HG03432 (cell line): ENCODE measurements around the gene ZNF662.

ENCODE experiments used
- ATAC-seq: cut with Tn5 transposase; IDR thresholded peaks from one replicate; pipeline ENCODE4 v1.9.1; 2021; ENCODE audit warnings: mild to moderate bottlenecking, moderate library complexity; ENCODE audit not compliant: unreplicated experiment

ZNF662 gene

DNA sequence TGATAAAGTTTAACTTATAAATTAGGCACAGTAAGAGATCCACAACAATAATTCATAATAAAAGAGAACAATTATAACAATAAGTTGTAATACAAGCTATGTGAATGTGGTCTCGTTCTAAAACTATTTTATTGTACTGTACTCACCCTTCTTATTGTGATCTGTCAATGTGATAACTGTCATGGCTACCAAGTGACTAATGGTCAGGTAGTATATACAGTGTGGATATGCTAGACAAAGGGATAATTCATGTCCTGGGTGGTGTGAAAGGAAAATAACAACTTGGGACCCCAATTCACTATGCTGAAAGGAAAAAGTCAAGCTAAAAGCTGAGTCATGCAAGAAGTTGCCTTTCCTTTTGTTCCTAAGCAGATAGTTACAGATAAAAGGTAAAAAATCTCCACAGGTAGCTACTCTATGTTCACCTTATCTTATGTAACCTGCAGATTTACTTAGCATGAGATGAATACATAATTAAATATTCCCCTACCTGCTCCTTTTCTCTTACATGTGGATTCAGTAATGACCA is 19.6 kb upstream of the ZNF662 start:
- no peak for ATAC-seq

DNA sequence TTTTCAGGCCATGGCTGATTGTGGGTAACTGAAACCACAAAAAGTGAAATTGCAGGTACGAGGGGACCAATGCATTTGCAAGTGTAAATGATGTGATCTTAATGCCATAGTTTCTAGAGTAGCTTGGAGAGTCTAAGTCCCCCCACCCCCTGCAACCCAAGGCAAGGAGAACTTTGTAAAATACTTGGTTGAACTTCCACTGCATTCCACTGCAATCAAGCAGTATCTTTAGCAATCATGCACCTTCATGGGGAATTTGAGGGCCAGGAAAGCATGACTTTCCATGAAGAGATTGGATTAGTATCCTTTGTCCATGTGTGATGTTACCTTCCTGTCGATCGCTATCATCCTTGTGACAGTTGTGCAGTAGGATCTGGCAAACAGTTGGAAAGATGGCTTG is 18.9 kb upstream of the ZNF662 start:
- ATAC-seq, result no peak

DNA sequence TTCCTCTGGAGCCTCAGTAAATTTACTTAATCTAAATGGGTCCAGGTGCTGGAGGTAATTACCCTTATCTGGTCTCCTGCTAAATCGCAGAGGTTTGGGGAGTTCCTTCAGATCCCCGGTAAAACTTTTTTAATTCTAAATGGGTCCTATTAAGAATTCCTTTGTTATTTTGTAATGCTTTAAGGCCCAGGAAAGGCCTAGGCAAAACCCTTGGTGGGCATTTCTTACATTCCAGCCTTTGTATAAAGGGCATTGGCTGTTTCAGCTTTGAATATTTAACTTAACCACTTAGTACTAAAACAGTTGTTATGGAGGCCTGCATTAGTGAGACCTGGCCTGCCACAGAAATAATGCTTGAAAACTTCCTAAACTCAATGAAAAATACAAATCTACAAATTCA is 14.9 kb upstream of the ZNF662 start:
- no peak for ATAC-seq

DNA sequence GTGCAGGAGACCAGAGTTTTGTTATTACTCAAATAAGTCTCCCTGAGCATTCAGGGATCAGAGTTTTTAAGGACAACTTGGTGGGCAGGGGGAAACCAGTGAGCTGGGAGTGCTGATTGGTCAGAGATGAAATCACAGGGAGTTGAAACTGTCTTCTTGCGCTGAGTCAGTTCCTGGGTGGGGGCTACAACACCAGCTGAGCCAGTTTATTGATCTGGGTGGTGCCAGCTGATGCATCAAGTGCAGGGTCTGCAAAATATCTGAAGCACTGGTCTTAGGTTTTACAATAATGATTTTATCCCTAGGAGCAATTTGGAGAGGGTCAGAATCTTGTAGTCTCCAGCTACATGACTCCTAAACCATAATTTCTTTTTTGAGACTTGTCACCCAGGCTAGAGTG is 13.8 kb upstream of the ZNF662 start:
- ATAC-seq, result no peak

DNA sequence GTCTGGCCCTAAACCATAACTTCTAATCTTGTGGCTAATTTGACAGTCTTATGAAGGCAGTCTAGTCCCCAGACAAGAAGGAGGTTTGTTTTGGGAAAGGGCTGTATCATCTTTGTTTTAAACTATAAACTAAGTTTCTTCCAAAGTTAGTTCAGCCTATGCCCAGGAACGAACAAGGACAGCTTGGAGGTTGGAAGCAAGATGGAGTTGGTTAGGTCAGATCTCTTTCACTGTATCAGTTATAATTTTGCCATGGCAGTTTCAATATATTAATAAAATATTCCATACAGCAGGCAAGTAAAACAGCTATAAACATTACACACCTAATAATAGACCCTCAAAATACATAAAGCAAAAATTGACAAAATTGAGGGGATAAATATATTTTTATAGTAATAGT is 13.1 kb upstream of the ZNF662 start:
- ATAC-seq, result no peak

DNA sequence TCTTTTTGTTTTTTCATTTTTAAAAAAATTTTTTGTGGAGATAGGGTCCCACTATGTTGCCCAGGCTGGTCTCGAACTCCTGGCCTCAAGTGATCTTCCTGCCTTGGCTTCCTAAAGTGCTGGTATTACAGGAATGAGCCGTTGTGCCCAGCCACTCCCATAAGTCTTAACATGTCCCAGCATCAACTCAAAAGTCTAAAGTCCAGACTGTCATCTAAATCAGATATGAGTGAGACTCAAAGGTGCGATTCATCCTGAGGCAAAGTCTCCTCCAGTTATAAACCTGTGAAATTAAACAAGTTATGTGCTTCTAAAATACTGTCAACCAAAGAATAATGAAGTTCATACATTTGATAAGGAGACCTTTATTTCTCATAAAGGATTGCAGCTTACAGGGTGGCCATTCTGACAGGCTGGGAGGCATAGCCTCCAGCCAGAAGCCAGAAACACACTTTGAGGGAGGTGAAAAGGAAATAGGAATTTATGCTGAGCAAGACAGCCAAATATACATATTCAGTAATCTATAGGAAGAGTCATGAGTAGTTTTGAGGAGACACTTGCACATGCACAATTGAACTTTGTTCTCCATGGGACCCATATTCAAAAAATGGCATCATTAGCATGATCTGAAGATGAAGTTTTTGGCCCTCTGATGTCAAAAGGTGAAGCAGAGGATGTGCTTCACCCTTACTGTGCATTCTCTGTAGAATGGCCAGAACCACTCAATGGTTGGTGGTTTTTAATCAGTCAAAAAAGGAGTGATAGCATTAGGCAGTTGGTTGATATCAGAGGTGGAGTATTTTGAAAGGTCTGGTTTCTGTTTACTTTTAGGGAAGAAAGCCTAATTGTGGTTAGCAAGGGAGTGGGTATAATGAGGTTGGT is 11.0 kb upstream of the ZNF662 start:
- no peak for ATAC-seq

DNA sequence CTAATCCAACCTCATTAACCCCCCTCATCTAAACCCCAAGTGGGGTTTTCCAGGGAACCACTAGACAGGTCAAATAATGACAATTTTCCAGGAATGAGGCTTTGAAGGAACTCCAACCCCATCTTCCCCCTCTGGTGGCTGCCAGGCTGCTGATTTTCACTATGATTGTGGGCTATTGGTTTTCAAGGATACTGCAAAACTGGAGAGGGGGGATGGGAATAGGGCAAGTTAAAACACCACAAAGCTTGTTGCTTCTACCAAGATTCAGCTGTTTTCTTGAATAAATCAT is 10.4 kb upstream of the ZNF662 start:
- ATAC-seq, result no peak

DNA sequence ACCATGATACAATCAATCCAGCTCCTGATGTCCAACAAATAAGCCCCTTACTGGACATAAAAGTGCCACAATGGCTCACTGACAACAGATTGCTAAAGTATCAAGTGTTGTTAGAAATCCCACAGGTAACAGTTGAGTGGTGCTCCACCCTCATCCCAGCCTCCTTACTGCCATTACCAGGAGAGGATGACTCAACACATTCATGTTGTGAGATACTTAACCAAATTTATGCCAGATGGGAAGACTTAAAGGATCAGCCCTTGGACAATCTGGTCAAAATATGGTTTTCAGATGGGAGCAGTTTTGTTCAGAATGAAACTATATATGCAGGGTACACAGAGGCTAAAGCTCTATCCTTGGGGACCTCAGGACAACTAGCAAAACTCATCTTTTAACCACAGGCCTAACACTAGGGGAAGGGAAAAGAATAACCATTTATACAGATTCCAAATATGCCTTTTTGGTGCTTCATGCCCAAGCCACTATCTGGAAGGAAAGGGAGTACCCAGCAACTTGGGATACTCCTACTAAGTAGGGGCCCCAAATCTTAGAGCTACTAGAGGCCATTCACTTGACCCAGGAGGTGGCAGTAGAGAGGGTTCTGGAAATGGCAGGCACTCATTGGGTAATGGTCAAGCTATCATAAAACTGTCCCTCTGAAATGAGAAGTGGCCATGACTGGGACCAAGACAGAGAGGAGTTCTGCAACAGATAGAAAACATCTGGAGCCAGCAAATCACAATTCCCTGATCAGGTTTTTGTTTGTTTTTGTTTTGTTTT is 6.9 kb upstream of the ZNF662 start:
- ATAC-seq, result no peak

DNA sequence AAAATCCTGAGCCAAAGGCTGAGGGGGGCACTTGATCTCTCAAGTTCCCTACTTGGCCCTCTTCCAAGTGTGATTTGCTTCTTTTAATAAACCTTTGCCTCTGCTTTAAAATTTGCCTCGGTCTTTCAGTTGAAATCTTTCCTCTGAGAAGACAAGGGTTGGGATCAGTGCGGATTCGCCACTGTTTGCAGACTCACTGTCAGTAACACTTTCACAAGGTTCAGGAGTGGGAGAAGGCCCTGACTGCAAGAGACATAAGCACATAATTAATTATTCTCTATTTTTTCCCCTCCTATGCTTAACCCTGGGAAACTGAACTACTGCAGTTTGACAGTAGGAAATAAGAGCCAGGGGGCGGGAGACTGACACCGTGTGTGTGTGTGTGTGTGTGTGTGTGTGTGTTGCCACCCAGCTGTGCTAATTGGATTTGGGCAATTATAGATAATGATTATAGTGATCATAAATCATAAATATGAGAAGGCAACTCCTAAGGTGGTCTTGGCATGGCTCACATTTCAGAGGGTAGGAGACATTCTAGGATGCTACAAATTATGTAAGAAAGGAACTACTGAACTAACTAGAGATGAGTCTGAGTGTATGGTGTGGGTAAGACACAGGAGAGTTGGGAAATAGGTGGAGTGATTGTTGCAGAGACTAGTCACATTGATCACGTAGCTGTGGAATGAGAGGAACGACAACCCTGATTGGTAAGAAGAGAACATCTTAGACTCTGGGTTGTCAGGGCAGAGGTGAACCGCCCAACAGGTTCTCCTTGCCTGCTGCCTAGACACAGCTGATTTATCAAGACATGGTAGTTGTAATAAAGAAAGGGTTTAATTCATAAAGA is 5.5 kb upstream of the ZNF662 start:
- no peak for ATAC-seq

DNA sequence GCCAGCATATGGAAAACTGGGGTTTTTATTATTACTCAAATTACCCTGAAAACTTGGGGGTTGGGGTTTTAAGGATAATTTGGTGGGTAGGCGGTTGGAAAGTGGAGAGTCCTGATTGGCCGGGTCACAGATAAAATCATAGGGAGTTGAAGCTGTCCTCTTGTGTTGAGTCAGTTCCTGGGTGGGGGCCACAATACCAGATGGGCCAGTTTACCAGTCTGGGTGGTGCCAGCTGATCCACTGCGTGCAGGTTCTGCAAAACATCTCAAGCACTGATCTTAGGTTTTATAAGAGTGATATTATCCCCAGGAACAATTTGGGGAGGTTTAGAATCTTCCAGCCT is 4.9 kb upstream of the ZNF662 start:
- no peak for ATAC-seq

DNA sequence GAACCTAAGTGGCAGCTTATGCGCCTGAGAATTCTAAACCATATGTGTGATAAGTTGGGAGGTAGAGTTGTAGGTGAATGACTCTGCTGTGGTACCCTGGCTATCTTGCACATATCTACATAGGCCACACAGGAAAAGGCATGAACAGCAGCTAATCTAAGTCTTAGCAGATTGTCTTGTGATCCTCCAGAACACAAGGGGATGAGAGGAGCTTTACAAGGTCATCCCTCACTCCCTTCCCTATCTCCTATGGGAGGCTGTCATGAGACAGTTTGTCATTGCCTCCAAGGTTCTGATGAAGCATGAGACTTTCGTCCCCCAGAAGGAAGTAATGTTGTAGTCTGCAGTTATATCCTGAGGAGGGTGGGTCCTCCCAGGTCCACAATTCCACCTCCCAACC is 3.7 kb upstream of the ZNF662 start:
- no peak for ATAC-seq

DNA sequence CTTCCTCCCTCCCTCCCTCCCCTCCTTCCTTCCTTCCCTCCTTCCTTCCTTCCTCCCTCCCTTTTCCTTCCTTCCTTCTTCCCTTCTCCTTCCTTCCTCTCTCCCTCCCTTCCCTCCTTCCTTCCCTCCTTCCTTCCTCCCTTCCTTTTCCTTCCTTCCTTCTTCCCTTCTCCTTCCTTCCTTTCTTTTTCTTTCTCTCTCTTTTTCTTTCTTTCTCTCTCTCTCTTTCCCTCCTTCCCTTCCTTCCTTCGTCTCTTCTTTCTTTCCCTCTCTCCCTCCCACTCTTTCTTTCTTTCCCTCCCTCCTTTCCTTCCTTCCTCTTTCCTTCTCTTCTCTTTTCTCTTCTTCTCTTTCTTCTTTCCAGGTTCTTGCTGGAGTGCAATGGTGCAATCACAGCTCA is 1.9 kb upstream of the ZNF662 start:
- no peak for ATAC-seq

DNA sequence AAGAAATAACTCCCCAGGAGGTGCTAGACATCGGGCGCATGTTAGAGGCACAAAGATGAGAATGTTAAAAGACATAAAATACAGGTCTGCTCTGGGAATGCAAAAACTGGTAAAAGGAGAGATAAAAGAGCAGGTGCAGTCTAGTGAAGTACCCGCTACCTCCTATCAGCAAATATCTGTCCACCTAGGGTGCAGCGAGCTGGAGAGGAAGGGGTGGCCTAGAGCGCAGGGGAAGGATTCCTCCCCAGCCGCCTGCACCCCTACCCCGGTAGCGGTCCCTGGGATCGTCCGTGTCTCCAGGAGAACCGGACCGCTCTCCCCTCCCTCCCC is 237 bp upstream of the ZNF662 start:
- ATAC-seq, result no peak

DNA sequence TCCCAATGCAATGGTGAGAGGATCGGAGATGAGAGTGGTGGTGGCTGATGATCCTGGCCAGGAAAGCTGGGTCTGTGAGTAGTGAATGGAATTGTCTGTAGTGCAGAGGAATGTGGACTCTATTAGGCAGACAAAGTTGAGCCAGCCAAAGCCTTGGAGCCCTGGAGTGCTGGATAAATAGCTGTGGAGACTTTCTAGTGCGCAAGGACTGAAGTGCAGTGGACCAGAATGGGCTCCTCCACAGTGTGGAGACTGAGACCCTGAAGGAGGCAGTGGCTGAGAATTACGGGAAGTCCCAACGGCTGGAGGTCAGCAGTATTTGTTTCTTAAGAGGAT is 874 bp downstream of the ZNF662 start:
- ATAC-seq, result no peak

DNA sequence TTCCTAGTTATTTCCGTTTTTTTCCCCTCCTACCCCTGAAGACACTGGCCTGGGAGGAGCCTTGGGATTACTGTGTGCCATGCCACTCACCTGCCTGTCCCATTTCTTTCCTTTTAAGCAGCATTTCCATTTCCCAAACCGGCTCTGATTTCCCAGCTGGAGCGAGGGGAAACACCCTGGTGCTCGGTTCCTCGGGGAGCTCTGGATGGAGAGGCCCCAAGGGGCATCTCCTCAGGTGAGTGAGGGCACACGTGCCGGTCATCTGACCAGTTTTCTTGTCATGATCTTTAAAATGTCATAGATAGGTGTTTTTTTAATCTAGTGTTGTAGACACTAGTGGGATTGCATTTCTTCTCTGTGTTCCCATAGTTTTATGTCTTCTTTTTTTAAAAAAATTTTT is 2.7 kb downstream of the ZNF662 start:
- no peak for ATAC-seq

DNA sequence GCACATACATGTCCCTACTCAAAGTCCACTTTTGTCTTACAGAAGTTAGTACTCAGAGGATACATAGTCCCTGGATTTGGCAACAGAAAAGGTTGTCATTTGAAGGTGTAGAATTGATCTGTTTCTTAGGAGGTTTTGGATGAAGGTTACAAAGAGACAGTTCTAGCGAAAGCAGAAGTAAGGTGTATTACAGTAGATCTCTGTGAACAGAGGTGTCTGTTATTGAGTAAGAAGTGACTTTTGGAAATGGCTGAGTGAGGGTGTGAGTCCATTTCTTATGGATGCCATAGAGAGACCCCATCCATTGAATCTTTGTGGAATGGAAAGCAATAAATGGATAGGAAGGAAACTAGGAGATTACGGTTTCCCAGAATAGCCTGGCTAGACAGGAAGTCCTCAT is 5.6 kb downstream of the ZNF662 start:
- no peak for ATAC-seq

DNA sequence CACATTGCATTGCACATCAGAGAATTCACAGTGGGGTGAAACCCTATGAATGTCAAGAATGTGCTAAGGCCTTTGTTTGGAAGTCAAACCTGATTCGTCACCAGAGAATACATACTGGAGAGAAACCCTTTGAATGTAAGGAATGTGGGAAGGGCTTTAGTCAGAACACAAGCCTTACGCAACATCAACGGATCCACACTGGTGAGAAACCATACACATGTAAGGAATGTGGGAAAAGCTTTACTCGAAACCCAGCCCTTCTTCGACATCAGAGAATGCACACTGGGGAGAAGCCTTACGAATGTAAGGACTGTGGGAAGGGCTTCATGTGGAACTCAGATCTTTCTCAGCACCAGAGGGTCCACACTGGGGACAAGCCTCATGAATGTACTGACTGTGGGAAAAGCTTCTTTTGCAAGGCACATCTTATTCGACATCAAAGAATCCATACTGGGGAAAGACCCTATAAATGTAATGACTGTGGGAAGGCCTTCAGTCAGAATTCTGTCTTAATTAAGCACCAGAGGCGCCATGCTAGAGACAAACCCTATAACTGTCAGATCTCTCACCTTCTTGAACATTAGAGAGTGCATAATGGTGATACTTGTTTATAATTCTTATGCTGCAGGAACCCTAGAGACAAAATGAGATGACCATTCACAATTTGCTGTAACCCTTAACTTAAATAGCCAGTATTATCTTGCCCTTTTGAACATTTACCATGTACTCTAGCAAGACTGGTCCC is 9.0 kb downstream of the ZNF662 start:
- ATAC-seq, result no peak

DNA sequence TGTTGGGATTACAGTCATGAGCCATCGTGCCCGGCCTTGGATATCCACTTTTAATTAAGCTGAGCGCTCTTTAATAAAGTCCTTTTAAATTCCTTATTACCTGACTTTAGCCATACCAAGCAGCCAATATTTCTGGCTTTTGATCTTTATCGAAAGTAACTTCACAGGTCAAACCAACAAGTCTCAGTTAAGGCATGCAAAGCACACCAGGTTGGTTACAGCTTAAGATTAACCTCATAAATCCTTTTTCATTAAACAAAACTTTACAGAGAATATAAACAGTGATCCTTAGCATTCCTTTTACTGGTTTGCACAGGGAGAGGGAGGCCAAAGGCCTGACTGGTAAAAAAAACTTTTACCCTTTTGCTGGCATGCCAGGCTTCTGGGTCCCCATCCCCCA is 17.7 kb downstream of the ZNF662 start:
- ATAC-seq, result no peak

DNA sequence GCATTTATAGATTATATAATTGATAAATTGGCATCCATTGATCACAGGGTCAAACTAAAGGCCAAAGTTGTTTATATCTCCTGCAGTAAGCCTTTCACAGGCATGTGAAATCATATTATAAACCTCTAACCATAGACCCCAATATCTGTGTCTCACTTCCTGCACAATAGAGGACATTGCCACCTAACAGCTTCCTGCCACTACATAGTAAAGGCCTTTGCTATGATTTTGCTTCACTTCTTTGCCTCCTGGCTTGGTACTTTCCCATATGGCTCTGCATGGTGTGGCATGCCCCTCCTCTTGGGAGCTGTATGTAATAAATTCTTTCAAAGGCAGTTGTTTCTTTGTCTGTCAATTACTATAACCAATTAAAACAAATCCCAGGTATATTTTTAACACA is 20.4 kb downstream of the ZNF662 start:
- ATAC-seq, result no peak

DNA sequence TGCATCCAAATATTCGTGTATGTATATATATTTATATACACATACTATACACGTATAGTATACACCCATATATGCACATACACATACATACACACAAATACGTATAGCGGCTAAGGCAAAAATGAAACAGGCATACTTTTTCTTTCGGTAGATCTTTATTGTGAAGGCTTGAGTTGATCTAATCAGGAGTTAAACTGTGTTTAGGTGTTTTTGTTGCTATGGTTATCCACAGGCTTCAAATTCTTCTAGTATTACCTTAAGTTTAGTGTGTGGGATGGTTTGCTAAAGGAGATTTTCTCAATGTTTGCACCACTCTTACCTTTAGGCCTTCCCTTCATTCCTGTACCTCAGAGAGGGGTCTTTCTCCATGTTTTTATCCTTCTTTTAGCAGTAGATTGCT is 28.2 kb downstream of the ZNF662 start:
- ATAC-seq, result no peak

DNA sequence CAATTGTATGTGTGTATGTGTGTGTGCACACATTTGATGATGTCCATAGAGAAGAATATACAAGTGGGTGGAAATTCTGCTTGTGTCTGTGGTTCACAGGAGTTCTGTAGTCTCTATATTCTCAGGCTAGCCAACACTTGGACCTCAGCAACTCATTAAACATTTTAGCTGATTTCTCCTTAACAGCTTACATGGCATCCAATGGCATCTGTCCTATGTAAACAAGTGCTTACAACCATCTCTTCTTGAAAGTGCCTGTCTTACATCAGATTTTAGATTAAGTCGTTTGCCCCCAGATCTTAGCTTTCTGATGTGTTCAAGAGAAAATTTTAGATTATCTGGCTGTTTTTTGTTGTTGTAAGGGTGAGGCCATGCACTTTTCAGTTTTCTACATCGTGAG is 29.0 kb downstream of the ZNF662 start:
- ATAC-seq, result no peak
